ENCODE measurements around the gene HSF4. TPM values are rescaled to one million over a fixed set of nuclear protein-coding genes. Genes with fewer than 3 reads are reported as not detected.

HSF4 gene
- total RNA-seq, 2 donors from 2014 or later, result 15.3 to 157 TPM

GRCh38 chr16:67191411-67191994 lies 27.0 kb downstream of the HSF4 start:
- no peak for DNase-seq (ENCODE audit: low spot score)
- H3K27me3 ChIP-seq, result no peaks in the 10 kb centered on the region
- peak overlapping the region in 1 of 2 donors; percentile 78 for H3K27ac ChIP-seq
- H3K4me1 ChIP-seq, result peaks cover 0 to 27% of the 10 kb centered on the region in 2 donors
- no peak for TF ChIP-seq CTCF (IDR thresholded peaks at IDR 0.05)
- peak overlapping the region; percentile 87 to 98 for H3K4me3 ChIP-seq
- H3K9me3 ChIP-seq, result no peaks in the 10 kb centered on the region
- peaks cover 32% of the 10 kb centered on the region for H3K36me3 ChIP-seq

GRCh38 chr16:67191995-67192681 lies 27.6 kb downstream of the HSF4 start, which contains the start of gene E2F4:
TSS of gene E2F4 (plus strand) at chr16:67192155. CDS start at chr16:67192228, 73 bp downstream.
- Histone ChIP-seq H3K9me3 (no peaks in the 10 kb centered on the region), H3K27ac (peak within 1 kb of the TSS; percentile 76 to 78), H3K36me3 (peaks cover 38% of the 10 kb centered on the region), H3K27me3 (no peaks in the 10 kb centered on the region), H3K4me1 (peaks cover 0 to 27% of the 10 kb centered on the region in 2 donors), H3K4me3 (peak within 1 kb of the TSS; percentile 87 to 98)
- DNase-seq (ENCODE audit: low spot score), result peak; percentile 94
- TF ChIP-seq CTCF (IDR thresholded peaks at IDR 0.05), result peak in 1 of 2 donors; percentile 12

GRCh38 chr16:67192781-67193361 lies 28.3 kb downstream of the HSF4 start:
- H3K27ac ChIP-seq, result peak overlapping the region; percentile 76 to 78

GRCh38 chr16:67193536-67193935 lies 29.0 kb downstream of the HSF4 start:
- Histone ChIP-seq H3K4me1 (peaks cover 0 to 36% of the 10 kb centered on the region in 2 donors), H3K9me3 (no peaks in the 10 kb centered on the region), H3K36me3 (peaks cover 50% of the 10 kb centered on the region), H3K4me3 (no peak overlapping the region), H3K27ac (no peak overlapping the region), H3K27me3 (no peaks in the 10 kb centered on the region)
- no peak for TF ChIP-seq CTCF (IDR thresholded peaks at IDR 0.05)
- DNase-seq (ENCODE audit: low spot score), result no peak

More at GRCh38 chr16:67192781-67193361, 28.3 kb downstream of the HSF4 start:
- peaks cover 0 to 29% of the 10 kb centered on the region in 2 donors for H3K4me1 ChIP-seq
- no peak for TF ChIP-seq CTCF (IDR thresholded peaks at IDR 0.05)
- H3K27me3 ChIP-seq, result no peaks in the 10 kb centered on the region
- H3K4me3 ChIP-seq, result peak overlapping the region; percentile 87 to 98
- DNase-seq (ENCODE audit: low spot score), result no peak
- H3K36me3 ChIP-seq, result peaks cover 45% of the 10 kb centered on the region
- H3K9me3 ChIP-seq, result no peaks in the 10 kb centered on the region

- H3K4me3 ChIP-seq, result no peak overlapping the region
- H3K9me3 ChIP-seq, result no peaks in the 10 kb centered on the region
- peaks cover 50% of the 10 kb centered on the region for H3K36me3 ChIP-seq
- H3K27me3 ChIP-seq, result no peaks in the 10 kb centered on the region
- DNase-seq (ENCODE audit: low spot score), result no peak
- peaks cover 0 to 42% of the 10 kb centered on the region in 2 donors for H3K4me1 ChIP-seq
- H3K27ac ChIP-seq, result no peak overlapping the region
- TF ChIP-seq CTCF (IDR thresholded peaks at IDR 0.05), result no peak
Observed at GRCh38 chr16:67194260-67194659, 29.7 kb downstream of the HSF4 start.
